Activated T-cell treated with anti-CD3 and anti-CD28 coated beads for 24 hours (primary cell): Measurements from ENCODE around the gene ARPP21.

Source experiments
- DNase-seq: peaks from one replicate; pipeline ENCODE4 v3.0.0-alpha.2; 2020; ENCODE audit warnings: low read depth

Gene ARPP21

GRCh38 chr3:35641920-35642527 is 2.7 kb downstream of the ARPP21 start:
- no peak for DNase-seq

GRCh38 chr3:35643495-35643894 is 4.2 kb downstream of the ARPP21 start:
- DNase-seq, result no peak

GRCh38 chr3:35644451-35644850 is 5.1 kb downstream of the ARPP21 start:
- no peak for DNase-seq

GRCh38 chr3:35645189-35645588 is 5.9 kb downstream of the ARPP21 start:
- DNase-seq, result no peak

- DNase-seq, result no peak
These were observed 6.8 kb downstream of the ARPP21 start for GRCh38 chr3:35646081-35646480.

- no peak for DNase-seq
These were observed 8.1 kb downstream of the ARPP21 start for GRCh38 chr3:35647461-35647860.

GRCh38 chr3:35648347-35648746 is 9.0 kb downstream of the ARPP21 start:
- no peak for DNase-seq

GRCh38 chr3:35649405-35649804 is 10.1 kb downstream of the ARPP21 start:
- DNase-seq, result no peak

- DNase-seq, result no peak
These were observed 12.1 kb downstream of the ARPP21 start for GRCh38 chr3:35651426-35651825.

- DNase-seq, result no peak
These were observed 12.5 kb downstream of the ARPP21 start for GRCh38 chr3:35651851-35652250.

GRCh38 chr3:35653347-35653746 is 14.0 kb downstream of the ARPP21 start:
- no peak for DNase-seq

GRCh38 chr3:35654476-35654875 is 15.2 kb downstream of the ARPP21 start:
- DNase-seq, result no peak

GRCh38 chr3:35658686-35659085 is 19.4 kb downstream of the ARPP21 start:
- DNase-seq, result no peak

GRCh38 chr3:35659768-35660167 is 20.4 kb downstream of the ARPP21 start:
- DNase-seq, result no peak

GRCh38 chr3:35663471-35663870 is 24.1 kb downstream of the ARPP21 start:
- no peak for DNase-seq

GRCh38 chr3:35664460-35664919 is 25.2 kb downstream of the ARPP21 start:
- no peak for DNase-seq

- no peak for DNase-seq
These were observed 26.2 kb downstream of the ARPP21 start for GRCh38 chr3:35665390-35666055.

- DNase-seq, result no peak
These were observed 27.6 kb downstream of the ARPP21 start for GRCh38 chr3:35666888-35667287.

GRCh38 chr3:35670408-35670965 is 31.2 kb downstream of the ARPP21 start:
- no peak for DNase-seq

GRCh38 chr3:35671483-35671882 is 32.2 kb downstream of the ARPP21 start:
- DNase-seq, result no peak

GRCh38 chr3:35673017-35673416 is 33.7 kb downstream of the ARPP21 start:
- no peak for DNase-seq

- no peak for DNase-seq
These were observed 35.3 kb downstream of the ARPP21 start for GRCh38 chr3:35674451-35675109.

- no peak for DNase-seq
These were observed 35.9 kb downstream of the ARPP21 start for GRCh38 chr3:35675206-35675605.
